HG03064 (cell line): ENCODE data around the gene KREMEN2.

Experiments used
- ATAC-seq: cut with Tn5 transposase; IDR thresholded peaks from one replicate; pipeline ENCODE4 v1.9.1; 2021; ENCODE audit warnings: low read depth; ENCODE audit not compliant: unreplicated experiment

KREMEN2 gene

GRCh38 chr16:2999929-3000328 lies 35.9 kb downstream of the KREMEN2 start:
- no peak for ATAC-seq

GRCh38 chr16:3000540-3000939 lies 36.5 kb downstream of the KREMEN2 start:
- no peak for ATAC-seq

GRCh38 chr16:3001316-3001715 lies 37.2 kb downstream of the KREMEN2 start:
- no peak for ATAC-seq

GRCh38 chr16:3003582-3004270 lies 39.7 kb downstream of the KREMEN2 start:
- ATAC-seq: peak; percentile 93

GRCh38 chr16:3004319-3004718 lies 40.2 kb downstream of the KREMEN2 start:
- ATAC-seq: no peak

- ATAC-seq: no peak
These were observed 40.8 kb downstream of the KREMEN2 start for GRCh38 chr16:3004781-3005284.

- no peak for ATAC-seq
These were observed 43.2 kb downstream of the KREMEN2 start for GRCh38 chr16:3007059-3007956.

- ATAC-seq: no peak
These were observed 44.0 kb downstream of the KREMEN2 start for GRCh38 chr16:3007957-3008689.

- ATAC-seq: no peak
These were observed 44.6 kb downstream of the KREMEN2 start for GRCh38 chr16:3008690-3009037.

- ATAC-seq: no peak
These were observed 45.7 kb downstream of the KREMEN2 start for GRCh38 chr16:3009568-3010390.

GRCh38 chr16:3010510-3010909 lies 46.4 kb downstream of the KREMEN2 start:
- ATAC-seq: no peak

GRCh38 chr16:3012246-3012645 lies 48.2 kb downstream of the KREMEN2 start:
- no peak for ATAC-seq

- ATAC-seq: no peak
These were observed 48.8 kb downstream of the KREMEN2 start, which contains the start of gene CLDN9 for GRCh38 chr16:3012828-3013420. CLDN9 (plus strand) TSS chr16:3012923; CDS start chr16:3013363, 440 bp downstream.

GRCh38 chr16:3013491-3013951 lies 49.4 kb downstream of the KREMEN2 start:
- no peak for ATAC-seq

GRCh38 chr16:3013998-3014690 lies 50.1 kb downstream of the KREMEN2 start:
- ATAC-seq: no peak

- ATAC-seq: no peak
These were observed 50.9 kb downstream of the KREMEN2 start for GRCh38 chr16:3014971-3015370.

- ATAC-seq: no peak
These were observed 51.9 kb downstream of the KREMEN2 start for GRCh38 chr16:3015865-3016521.

GRCh38 chr16:3017344-3017743 lies 53.3 kb downstream of the KREMEN2 start:
- no peak for ATAC-seq
